Measurements from ENCODE around the gene CHADL.
"Not testable (repeated sequence)": the region's sequence is repeated elsewhere in the genome, so short reads cannot be mapped to it uniquely, and the experiment has no call there.

Gene CHADL

DNA sequence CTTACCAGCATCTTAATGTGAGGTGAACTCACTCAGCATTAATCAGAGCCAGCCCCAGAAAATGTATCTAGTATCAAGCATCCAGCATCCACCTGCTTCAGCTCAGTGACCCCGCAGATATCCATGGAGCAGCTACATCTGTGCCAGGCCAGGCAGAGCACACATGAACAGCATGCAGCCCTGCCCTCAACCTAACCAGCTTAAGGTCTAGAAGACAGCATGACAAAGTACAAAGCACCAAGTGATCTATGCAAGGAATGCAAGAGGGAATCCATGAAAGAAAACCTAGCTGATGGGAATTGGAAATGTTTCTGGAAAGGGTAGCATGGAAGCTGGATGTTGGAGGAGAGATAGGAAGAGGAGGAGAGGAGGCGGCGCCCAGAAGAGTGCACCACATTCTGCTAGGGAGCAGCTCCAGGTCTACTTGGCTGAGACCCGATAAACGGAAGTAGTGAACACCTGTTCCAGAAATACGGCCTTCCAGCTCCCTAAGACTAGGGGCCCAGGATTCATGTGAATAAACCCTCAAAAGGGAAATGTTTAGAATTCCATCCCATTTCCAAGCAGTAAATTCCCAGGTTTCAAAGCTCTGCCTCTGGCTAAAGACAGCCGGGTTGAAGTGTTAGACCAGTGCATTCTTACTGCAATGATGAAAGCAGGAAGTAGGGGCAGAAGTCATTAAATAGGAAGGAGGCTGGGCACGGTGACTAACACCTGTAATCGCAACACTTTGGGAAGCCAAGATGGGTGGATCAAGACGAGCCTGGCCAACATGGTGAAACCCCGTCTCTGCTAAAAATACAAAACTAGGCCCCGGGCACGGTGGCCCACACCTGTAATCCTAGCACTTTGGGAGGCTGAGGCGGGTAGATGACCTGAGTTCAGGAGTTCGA is 59.1 kb downstream of the CHADL start:
- H3K27me3 Mint-ChIP-seq, result no peaks in the 10 kb centered on the region
- peak overlapping the region; percentile 30 for H3K27ac Mint-ChIP-seq (ENCODE audit: low read depth)
- no peak for DNase-seq (ENCODE audit: low spot score in 2 of 2)
- peaks cover 12% of the 10 kb centered on the region for H3K4me1 Mint-ChIP-seq
- ATAC-seq (replicated peaks; ENCODE audit: extremely low read depth, poor library complexity, severe bottlenecking), result no peak
- no peak overlapping the region for H3K4me3 Mint-ChIP-seq
- peaks cover 24% of the 10 kb centered on the region for H3K36me3 Mint-ChIP-seq (ENCODE audit: insufficient read depth)
- H3K9me3 Mint-ChIP-seq, result peaks cover 5% of the 10 kb centered on the region

DNA sequence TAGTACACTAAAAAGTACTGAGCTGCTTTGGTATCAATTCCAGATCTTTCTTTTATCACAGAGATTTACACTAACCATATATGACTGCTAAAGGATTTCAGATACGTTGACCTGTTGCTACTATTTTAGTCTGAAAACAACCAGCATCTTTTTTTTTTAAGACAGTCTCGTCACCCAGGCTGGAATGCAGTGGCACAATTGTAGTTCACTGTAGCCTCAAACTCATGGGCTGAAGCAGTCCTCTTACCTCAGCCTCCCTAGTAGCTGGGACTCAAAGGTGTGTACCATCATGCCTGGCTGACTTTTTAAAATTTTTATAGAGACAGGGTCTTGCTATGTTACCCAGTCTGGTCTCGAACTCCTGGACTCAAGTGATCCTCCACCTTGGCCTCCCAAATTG is 59.8 kb downstream of the CHADL start:
- no peak overlapping the region for H3K4me3 Mint-ChIP-seq
- DNase-seq (ENCODE audit: low spot score in 2 of 2) (no peak), ATAC-seq (replicated peaks; ENCODE audit: extremely low read depth, poor library complexity, severe bottlenecking) (no peak)
- H3K4me1 Mint-ChIP-seq, result peaks cover 12% of the 10 kb centered on the region
- H3K36me3 Mint-ChIP-seq (ENCODE audit: insufficient read depth), result peaks cover 25% of the 10 kb centered on the region
- H3K27ac Mint-ChIP-seq (ENCODE audit: low read depth), result peak overlapping the region; percentile 30
- H3K27me3 Mint-ChIP-seq, result no peaks in the 10 kb centered on the region
- H3K9me3 Mint-ChIP-seq, result peaks cover 5% of the 10 kb centered on the region

DNA sequence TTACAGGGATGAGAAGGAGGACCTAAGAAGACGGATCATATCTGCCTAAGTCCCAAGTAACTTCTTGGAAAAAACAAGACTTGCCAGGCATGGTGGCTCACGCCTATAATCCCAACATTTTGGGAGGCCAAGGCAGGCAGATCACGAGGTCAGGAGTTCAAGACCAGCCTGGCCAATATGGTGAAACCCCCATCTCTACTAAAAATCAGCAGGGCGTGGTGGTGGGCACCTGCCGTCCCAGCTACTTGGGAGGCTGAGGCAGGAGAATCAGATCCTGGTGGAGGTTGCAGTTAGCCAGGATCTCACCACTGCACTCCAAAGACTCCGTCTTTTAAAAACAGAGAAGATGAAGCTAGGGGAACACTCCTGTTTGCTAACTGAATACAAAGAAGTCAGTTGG is 60.4 kb downstream of the CHADL start:
- H3K36me3 Mint-ChIP-seq (ENCODE audit: insufficient read depth), result peaks cover 30% of the 10 kb centered on the region
- H3K27me3 Mint-ChIP-seq; H3K27ac Mint-ChIP-seq (ENCODE audit: low read depth); DNase-seq (ENCODE audit: low spot score in 2 of 2); H3K4me3 Mint-ChIP-seq; ATAC-seq (replicated peaks; ENCODE audit: extremely low read depth, poor library complexity, severe bottlenecking); H3K9me3 Mint-ChIP-seq: not testable (repeated sequence)
- peaks cover 12% of the 10 kb centered on the region for H3K4me1 Mint-ChIP-seq
